HG03196 (cell line): ENCODE data around the gene S100A13.
"Not testable (repeated sequence)": the region's sequence is repeated elsewhere in the genome, so short reads cannot be mapped to it uniquely, and the experiment has no call there.

Experiments used
- ATAC-seq: cut with Tn5 transposase; IDR thresholded peaks from one replicate; pipeline ENCODE4 v1.9.1; 2021; ENCODE audit not compliant: unreplicated experiment

Gene S100A13

GRCh38 chr1:153626904-153627714, at the start of gene S100A13:
Gene S100A13 (minus strand): TSS chr1:153627505. CDS start chr1:153626472, 1,033 bp downstream.
- no peak for ATAC-seq

GRCh38 chr1:153673511-153673910, 46.2 kb upstream of the S100A13 start:
- ATAC-seq, result no peak

- peak; percentile 23 for ATAC-seq
Measured at GRCh38 chr1:153671628-153672353, 44.5 kb upstream of the S100A13 start.

- ATAC-seq, result peak; percentile 91
Measured at GRCh38 chr1:153670859-153671627, 43.7 kb upstream of the S100A13 start, which contains the start of gene ILF2. Gene ILF2 (minus strand): TSS chr1:153670993. CDS start chr1:153670922, 71 bp downstream.

GRCh38 chr1:153670257-153670858, 43.1 kb upstream of the S100A13 start:
- ATAC-seq, result no peak

- ATAC-seq, result no peak
Measured at GRCh38 chr1:153669606-153670005, 42.3 kb upstream of the S100A13 start.

- ATAC-seq, result not testable (repeated sequence)
Measured at GRCh38 chr1:153668672-153669071, 41.4 kb upstream of the S100A13 start.

GRCh38 chr1:153667439-153667838, 40.1 kb upstream of the S100A13 start:
- ATAC-seq, result no peak

- no peak for ATAC-seq
Measured at GRCh38 chr1:153663211-153663610, 35.9 kb upstream of the S100A13 start.

- no peak for ATAC-seq
Measured at GRCh38 chr1:153662269-153662668, 35.0 kb upstream of the S100A13 start.

- no peak for ATAC-seq
Measured at GRCh38 chr1:153661111-153661708, 33.9 kb upstream of the S100A13 start.

GRCh38 chr1:153659656-153660055, 32.4 kb upstream of the S100A13 start:
- no peak for ATAC-seq

GRCh38 chr1:153659175-153659534, 31.9 kb upstream of the S100A13 start:
- no peak for ATAC-seq

GRCh38 chr1:153658400-153659174, 31.3 kb upstream of the S100A13 start, which contains the start of gene SNAPIN:
Gene SNAPIN (plus strand): TSS chr1:153658703. CDS start chr1:153658744, 41 bp downstream.
- ATAC-seq, result peak; percentile 83

- no peak for ATAC-seq
Measured at GRCh38 chr1:153655333-153655732, 28.0 kb upstream of the S100A13 start.

GRCh38 chr1:153652805-153653500, 25.6 kb upstream of the S100A13 start:
- ATAC-seq, result no peak

- ATAC-seq, result no peak
Measured at GRCh38 chr1:153651771-153652170, 24.5 kb upstream of the S100A13 start.

- no peak for ATAC-seq
Measured at GRCh38 chr1:153649863-153650235, 22.5 kb upstream of the S100A13 start.
